HG02642 (cell line): ENCODE data around the gene GRAP2.

Experiments used
- ATAC-seq: cut with Tn5 transposase; IDR thresholded peaks from one replicate; pipeline ENCODE4 v1.9.1; 2021; ENCODE audit warnings: mild to moderate bottlenecking; ENCODE audit not compliant: unreplicated experiment, poor library complexity

The GRAP2 gene

DNA sequence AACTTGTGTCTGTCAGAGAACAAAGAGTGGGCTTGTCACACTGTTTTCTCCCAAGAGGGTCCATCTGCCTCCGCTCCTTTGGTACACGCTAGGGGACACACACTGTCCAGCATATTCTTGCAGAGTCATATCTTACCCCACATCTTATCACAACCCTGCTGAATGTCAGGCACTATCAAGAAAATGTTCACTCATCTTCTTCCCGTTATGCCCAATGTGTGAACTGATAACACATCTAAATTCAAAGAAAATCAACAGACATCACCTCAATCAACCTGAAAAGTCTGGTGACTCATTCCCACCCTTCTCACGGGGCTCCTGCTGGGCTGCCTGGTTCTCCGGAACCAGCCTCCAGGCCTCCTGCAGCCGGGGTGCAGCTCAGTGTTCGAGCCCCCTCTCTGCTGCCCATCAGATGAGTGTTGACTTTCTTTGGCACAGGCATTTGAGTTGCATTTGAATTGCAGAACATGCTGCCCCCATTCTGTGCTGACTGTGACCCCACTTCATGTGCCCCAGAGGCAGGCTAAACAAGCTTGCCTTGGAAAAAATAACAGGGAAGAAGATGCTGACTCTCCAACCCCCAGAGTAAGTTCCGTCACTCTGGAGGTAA lies 19.4 kb downstream of the GRAP2 start:
- no peak for ATAC-seq

DNA sequence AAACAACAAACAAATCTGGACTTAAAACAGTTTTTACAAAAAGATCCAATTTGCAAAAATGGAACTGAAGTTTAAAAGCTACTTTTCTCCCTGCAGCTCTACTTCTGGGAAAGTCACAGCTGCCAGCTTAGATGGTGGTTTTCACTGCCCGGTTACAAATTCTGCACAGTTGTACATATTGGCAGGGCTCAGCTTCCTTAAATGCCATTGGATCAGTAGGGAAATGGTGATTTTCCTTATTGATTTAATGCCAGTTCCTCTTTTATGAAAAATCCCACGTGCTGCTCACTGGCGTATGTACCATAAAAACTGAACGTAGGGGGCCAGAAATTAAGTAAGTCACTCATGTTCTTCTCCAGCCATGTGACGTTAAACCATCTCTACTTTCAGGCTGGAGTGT lies 22.8 kb downstream of the GRAP2 start:
- ATAC-seq = no peak

DNA sequence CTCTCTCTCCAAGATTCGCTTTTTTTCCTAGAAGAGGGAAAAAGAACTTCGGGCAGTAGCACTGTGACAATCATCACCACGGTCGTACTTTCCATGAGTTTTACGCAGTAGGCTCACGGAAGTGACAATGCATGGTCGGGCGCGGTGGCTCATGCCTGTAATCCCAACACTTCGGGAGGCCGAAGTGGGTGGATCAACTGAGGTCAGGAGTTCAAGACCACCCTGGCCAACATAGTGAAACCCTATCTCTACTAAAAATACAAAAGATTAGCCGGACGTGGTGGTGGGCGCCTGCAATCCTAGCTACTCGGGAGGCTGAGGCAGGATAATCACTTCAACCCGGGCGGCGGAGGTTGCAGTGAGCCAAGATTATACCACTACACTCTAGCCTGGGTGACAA lies 23.4 kb downstream of the GRAP2 start:
- ATAC-seq = no peak

DNA sequence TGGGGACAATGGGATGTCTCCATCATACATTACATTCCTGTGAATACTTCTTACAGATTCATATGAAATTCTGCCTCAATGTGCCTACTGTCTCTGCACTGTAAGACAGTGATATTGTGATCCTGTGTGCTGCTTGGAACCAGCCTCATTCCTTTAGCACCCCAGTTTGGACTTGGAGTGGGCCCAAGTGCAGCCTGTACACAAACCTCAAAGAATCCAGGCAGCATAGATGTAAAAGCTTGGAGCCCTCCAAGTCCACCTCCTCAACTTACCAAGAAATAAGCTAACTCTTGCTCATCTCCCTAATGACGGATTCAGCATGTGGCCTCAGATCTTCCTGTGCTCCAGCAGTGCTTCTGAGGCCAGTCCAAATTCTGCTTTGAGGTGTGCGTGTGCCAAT lies 24.4 kb downstream of the GRAP2 start:
- no peak for ATAC-seq

DNA sequence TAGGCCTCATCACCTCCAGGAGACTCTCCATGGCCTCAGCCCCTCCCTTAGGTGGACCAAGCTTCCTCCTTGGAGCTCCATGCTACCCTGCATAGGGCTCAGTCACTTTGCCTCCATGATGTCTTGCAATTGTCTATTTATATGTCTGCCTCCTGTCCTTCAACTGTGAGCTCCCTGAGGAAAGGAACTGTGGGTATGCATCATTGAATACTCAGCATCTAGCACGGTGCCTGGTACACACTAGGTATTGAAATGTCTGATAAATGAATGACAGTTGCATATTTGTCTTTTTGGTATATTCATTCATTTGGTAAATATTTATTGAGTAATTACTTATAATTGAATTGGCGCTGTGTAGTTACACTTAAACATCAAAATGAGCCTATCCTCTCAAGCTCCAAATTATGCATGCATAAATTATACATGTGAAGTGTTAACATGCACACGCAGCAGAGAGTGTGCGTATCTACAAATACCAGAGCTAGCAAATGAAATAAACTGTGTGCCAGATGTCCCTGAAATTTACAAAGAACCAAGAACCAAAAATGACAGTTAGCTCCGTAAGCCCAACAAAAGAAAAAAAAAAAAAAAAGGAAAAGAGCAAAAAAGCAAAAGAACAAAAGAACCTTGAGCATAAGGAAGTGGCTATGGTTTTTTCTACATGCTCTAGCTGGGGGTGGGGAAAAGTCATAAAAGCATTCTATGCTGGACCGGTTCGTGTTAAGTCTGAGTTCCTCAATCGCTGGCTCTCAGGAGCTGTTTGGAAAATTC lies 25.2 kb downstream of the GRAP2 start:
- no peak for ATAC-seq

DNA sequence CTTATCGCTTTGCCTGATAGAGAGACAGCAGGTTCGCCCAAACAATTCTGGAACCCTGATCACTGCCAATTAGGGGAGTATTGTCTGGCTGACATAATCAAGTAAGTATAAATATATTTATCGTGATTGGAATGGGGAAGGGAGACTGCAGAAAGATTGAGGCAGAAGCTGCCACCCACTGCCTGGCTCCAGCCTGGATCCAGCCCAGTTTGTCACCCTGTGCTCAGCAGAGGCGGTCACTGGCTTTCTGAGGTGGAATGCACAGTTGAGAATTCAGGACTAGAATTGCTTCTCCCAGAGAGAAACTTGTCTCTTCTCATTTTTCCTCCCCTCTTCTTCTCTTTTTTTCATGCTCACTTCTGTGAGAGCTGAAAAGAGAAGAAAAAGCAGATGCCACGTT lies 25.9 kb downstream of the GRAP2 start:
- ATAC-seq = no peak

DNA sequence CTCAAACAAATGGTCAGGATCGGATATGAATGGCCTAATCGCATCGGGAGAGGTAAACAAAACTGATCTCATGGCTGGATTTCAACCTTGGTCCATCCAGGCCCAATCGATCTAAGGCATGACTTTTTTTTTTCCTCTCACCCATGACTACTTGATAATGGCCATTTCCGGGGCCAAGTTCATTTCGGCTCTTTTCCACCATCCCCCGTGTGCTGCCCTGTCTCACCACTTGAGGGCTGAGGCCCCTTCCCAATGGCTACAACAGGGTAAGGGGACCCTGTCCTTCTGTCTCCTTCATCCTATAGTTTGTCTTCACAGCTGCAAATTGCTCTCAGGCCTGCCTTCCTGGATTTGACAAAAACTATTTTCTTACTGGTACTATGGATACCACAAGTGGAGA lies 26.7 kb downstream of the GRAP2 start:
- no peak for ATAC-seq

DNA sequence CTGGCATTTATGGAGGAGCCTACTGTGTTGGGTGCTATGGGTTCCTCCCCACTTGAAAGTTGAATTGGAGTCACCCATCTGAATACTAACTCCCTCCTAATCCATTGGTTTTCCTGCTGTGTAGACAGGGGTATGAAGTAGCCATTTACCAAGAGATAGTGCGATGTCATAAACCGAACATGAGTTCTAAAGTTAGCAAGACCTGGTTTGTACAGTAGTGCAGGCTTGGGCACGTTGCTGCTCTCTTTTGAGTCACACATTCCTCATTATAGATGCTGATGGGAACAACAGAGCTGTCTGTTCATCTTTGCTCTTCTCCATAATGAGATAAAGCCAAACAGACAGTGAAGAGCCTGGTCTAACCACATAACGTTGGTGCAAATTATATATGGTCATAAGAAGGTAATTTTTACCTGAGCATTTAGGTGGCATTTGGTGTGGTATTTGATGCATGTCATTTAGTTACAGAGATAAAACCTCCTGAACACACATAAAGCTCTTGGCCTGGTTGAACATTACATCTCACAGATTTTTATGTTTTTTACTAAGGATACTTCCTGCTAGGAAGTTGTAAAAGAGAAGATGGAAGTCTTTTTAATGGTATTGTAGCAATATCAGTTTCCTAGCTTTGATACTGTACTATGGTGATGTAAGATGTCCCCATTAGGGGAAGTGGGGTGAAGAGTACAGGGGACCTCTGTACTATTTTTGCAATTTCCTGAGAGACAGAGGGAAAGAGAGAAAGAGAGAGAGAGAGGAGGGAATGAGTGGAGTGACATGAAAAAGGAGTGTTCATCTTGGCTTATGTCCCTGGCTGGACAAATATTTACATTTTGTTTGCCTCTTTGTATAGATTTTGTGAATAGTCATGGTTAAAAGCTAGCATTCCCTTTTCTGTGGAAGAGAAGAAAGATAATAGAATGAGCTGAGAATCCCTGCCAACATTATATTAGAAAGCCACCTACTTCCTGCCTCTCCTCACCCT lies 27.9 kb downstream of the GRAP2 start:
- no peak for ATAC-seq

DNA sequence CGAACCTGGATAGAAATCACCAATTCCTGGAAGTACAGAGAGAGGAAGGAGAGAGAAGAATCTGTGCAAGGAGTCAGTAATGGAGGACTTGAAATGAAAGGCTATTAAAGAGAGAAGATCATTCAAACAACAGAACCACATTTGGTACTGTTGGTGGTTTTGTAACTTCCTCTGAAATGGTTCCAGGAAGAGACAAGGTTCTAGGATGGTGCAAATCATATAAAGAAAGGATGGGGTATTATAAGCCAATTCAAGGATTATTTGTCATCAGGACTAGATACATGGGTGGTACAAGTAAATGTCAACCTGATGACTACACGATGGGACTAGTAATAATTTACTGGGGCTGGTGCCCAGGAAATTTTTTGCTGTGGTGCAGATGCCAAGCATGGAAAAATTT lies 30.4 kb downstream of the GRAP2 start:
- ATAC-seq = no peak

DNA sequence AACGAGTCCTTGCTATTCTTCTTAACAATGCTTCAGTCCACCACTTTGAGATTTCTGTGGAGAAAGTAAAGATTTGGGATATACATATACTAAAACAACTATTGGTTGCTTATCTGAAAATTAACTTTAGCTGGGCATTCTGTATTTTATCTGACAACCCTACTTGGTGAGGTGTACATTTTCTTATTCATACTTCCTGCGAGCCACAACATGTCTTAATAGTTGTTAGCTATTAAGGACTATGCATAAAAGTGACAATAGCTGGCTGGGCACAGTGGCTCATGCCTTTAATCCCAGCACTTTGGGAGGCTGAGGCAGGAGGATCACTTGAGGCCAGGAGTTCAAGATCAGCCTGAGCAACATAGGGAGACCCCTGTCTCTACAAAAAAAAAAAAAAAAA lies 31.3 kb downstream of the GRAP2 start:
- no peak for ATAC-seq

DNA sequence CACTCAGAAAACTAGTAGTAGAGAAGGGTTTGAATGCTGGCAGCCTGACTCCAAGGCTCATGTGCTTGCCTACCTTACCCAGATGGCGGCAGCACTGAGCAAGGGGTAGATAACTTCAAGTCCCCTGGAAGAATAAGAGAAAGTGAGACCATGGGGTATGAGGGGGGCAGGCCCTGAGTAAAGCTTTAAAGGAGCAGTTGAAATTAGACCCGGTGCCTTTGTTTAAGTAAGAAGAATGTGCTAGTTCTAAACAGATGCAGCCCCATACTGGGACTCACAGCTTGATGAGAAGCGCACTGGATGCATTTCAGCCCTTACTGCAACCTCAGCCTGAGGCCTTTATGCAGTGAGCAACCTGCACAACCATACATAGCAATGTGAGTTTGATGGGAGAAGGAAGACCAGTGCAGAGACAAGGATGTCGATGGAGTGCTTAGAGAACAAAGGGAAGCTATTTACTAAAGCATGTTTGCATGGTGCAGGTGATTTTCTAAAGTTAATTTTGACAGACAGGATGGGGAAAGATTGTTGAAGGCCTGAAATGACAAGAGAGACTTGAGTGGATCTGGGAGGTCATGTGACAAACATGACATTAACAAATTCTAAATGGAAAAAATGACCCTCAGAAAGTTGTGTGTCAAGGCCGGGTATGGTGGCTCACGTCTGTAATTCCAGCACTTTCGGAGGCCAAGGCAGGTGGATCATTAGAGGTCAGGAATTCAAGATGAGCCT lies 32.2 kb downstream of the GRAP2 start:
- ATAC-seq = no peak

DNA sequence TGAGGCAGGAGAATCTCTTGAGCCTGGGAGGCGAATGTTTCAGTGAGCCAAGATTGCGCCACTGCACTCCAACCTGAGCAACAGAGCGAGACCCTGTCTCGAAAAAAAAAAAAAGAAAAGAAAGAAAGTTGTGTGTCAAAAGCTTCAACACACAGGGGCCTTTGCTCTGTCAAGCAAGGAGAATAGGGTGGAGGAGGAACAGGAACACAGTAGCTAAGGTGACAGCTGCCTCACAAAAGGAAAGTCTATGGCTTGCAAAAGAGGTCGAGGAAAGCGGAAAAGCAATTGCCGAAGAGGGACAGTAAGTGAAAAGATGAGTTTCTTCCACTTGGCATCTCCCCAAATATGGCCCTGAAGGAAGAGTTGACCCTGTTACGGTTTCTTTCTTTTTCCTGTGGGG lies 32.9 kb downstream of the GRAP2 start:
- ATAC-seq = no peak

DNA sequence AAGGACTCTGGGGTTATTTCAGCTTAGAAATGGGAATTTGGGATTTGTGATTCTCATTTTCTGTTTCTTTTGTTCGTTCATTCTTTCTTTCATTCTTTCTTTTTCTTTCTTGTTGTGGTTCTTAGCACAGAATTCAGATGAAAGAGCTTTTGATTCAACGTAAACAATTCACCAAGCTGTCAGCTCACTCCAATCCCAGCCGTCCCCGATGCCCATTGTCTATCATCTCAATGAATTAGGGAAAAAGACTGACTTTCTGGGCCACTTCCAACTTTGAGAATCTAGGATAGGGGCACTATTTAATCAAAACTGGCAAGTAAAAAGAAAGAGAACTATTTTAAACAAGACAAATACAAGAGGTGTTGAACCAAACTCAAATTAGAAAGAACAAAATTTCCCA lies 34.2 kb downstream of the GRAP2 start:
- no peak for ATAC-seq

DNA sequence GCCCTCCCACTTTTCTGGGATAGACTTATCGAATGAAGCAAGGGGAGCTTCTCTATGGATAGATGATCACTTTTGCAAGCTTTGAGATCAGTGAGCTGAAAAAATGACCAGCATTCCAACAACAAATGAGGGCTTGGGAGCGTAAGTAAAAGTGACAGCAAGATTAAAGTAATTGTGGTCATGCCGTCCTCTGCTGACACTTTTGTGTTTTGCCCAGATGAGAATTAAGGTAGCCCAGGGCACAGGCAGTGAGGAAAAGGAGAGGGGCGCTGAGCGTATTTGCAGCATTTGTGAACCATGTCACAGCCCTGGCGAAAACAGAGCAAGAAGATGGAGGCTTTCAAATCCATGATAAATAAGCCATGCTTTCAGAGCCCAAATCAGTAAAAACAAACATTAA lies 34.7 kb downstream of the GRAP2 start:
- no peak for ATAC-seq

DNA sequence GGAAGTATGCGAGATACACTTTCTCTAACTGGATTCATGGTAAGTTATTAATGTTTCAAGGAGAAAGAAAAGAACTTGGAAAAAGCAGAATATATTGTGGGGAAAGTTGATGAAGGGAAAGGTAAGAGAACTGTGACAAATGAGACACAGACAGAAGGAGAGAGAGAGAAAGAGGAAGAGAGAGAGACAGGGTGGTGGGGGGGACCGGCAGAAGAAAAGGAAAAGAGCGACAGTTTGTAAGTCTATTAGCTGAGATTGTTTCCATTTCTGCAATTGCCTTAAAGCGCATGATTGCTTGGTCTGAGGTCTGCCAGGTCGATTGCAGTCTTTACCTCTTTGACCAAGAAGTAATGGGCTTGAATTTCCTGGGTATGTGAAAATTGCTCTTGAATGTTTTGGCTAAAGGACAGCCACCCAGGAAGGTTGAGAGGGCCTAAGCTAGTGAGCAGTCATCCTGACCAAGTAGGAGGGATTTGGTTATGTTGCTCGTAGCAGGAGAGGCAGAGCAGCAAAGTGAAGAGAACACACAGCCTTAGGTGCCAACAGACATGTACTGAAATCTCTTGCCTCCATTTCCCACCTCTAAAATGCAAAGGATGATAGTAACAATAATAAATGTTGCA lies 35.8 kb downstream of the GRAP2 start:
- ATAC-seq = no peak

DNA sequence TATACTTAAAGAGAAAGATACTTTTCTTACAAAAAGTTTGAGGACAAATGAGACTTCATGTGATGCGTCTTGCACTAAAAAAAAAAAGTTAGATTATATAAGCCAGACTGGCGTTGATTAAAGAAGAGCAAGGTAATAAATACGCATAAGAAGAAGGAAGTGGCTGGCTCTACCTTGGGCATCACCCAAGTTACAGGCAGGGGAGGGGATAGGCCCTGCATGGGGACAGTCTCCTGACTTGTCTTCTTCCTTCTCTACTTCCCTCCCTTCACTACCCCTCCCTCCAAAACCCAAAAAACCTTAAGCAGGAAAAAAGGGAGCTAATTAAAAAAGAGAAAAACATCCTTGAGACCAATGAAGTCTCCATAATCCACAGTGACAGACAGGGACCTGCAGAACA lies 37.0 kb downstream of the GRAP2 start:
- no peak for ATAC-seq

DNA sequence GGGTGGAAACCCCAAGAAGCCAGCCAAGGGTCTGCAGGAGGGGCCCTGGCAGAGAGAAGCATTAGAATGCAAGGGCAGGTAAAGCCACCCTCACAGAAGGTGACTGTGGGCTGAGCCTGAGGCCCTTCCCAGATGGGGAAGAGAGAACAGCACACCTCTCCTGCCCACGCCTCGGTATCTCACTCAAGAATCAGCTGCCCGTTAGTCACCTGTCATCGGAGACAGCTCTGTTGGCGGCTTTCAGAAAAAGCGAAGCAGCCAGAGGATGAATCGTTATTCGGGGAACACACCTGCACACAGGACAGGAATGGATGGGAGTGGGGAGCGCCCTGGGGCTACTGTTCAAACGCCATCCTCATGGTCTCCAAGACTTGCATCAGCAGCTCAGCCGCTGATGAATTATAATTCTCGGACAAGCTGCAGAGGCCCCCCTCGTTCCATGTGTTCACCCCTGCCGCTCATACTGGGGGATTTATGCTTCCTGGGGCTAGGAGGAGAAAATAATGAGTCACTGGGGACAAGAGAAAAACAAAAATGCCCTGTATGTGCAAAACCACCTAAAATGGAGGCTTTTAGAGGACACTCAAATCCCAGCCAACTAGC lies 37.7 kb downstream of the GRAP2 start:
- ATAC-seq = no peak

DNA sequence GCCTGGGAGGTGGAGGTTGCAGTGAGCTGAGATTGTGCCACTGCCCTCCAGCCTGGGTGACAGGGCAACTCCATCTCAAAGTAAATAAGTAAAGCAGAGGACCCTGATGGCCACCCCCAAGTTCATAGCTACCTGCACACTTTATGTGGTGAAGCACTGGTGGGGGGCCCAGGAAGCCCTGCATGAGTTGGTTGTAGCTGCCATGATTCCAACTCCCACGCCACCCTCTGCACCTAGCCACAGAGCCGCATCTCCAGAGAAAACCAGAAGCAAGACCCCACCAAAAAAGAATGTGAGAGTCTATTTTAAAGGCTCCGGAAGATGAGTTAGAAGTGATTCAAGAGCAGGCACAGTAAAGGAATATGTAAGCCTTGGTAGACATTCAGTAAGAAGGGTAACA lies 38.9 kb downstream of the GRAP2 start:
- no peak for ATAC-seq

DNA sequence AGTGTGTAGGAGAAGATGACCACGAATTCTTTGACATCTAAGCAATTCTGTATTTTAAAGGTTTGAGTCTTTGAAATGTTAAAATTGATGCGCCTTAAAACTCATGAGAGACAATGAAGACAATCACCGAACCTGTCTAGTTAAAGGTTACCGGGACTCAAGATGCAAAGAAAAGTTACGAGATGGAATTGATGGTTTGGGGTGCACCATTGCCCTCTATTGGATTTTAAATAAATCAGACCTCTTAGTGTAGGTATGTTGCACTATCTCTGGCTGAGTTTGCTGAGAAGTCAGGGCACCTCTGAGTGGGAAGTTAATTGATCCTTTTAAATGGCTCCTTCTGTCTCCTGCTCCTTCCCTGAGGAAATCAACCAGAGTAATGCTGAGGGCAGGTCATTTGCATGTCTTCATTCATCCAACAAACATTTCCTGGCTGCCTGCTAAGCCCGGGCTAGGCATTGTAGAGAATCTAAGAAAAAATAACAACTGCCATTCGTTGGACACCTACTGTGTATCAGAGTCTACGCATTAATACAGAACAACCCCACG lies 39.9 kb downstream of the GRAP2 start:
- no peak for ATAC-seq
